ENCODE data around the gene ZNF384. TPM values are rescaled to one million over a fixed set of nuclear protein-coding genes. Genes with fewer than 3 reads are reported as not detected.

ZNF384 gene
- total and polyA plus RNA-seq, 10 of the 15 experiments (the other 5 are each of a cell fraction or from before 2014, with no cell fraction given): 0.46 to 81.5 (median 30.5) TPM

GRCh38 chr12:6688999-6689882 lies at the start of gene ZNF384 (continued):
- TF ChIP-seq EP300 (IDR thresholded peaks at IDR 0.05; ENCODE audit: borderline replicate concordance in 1 of 2, control insufficient read depth in 1 of 2, low read depth in 2 of 2, low read length in 2 of 2): peak in 1 of 2 experiments; percentile 17; a peak in 1 of 4 replicates
- no peak for TF ChIP-seq ZNF622 (IDR thresholded peaks at IDR 0.05)
- peak; percentile 90 for TF ChIP-seq HCFC1 (IDR thresholded peaks at IDR 0.05; ENCODE audit: low read length)
- TF ChIP-seq ZNF274 (IDR thresholded peaks at IDR 0.05; ENCODE audit: insufficient read depth, insufficient read length): no peak
- TF ChIP-seq CHD1 (IDR thresholded peaks at IDR 0.05; ENCODE audit: low read depth, low read length): no peak
- no peak for TF ChIP-seq CBX3 (IDR thresholded peaks at IDR 0.05; ENCODE audit: borderline replicate concordance, low read depth)
- peak; percentile 77; the same call in 1 of the 2 replicates for TF ChIP-seq SMARCA5 (IDR thresholded peaks at IDR 0.05)
- peak; percentile 53 for TF ChIP-seq RELA (IDR thresholded peaks at IDR 0.05; ENCODE audit: borderline replicate concordance, partially characterized antibody)
- no peak for TF ChIP-seq ATF3 (IDR thresholded peaks at IDR 0.05; ENCODE audit: borderline replicate concordance, extremely low read depth, low read depth, low read length)
- peak; percentile 88 for TF ChIP-seq POLR2A (IDR thresholded peaks at IDR 0.05; ENCODE audit: low read depth, low read length)
- TF ChIP-seq ZSCAN29 (IDR thresholded peaks at IDR 0.05): no peak
- TF ChIP-seq IKZF1 (conservative IDR thresholded peaks at IDR 0.05): peak; percentile 98
- TF ChIP-seq SUPT20H (IDR thresholded peaks at IDR 0.05; ENCODE audit: borderline replicate concordance, control insufficient read depth, low read depth, low read length): no peak
- TF ChIP-seq GATAD2B (conservative IDR thresholded peaks at IDR 0.05; ENCODE audit: low read depth): peak; percentile 51; the same call in 1 of the 2 replicates
- peak; percentile 66 for TF ChIP-seq NKRF (conservative IDR thresholded peaks at IDR 0.05)
- no peak for TF ChIP-seq USF1 (IDR thresholded peaks at IDR 0.05; ENCODE audit: borderline replicate concordance, extremely low read length, insufficient read depth, low read depth, low read length)
- no peak for TF ChIP-seq JUND (IDR thresholded peaks at IDR 0.05; ENCODE audit: low read depth, low read length)
- TF ChIP-seq POU2F2 (IDR thresholded peaks at IDR 0.05; ENCODE audit: borderline replicate concordance, low read depth, low read length): peak; percentile 38; the same call in 1 of the 3 replicates
- no peak for TF ChIP-seq NFXL1 (IDR thresholded peaks at IDR 0.05; ENCODE audit: borderline replicate concordance)
- no peak for TF ChIP-seq REST (IDR thresholded peaks at IDR 0.05; ENCODE audit: low read depth, low read length)
- 0 out of 2 replicates have a peak, but pooled peaks have one; percentile 31 for TF ChIP-seq RCOR1 (conservative IDR thresholded peaks at IDR 0.05; ENCODE audit: low read depth, low read length)
- TF ChIP-seq TCF7 (IDR thresholded peaks at IDR 0.05; ENCODE audit: borderline replicate concordance): 0 out of 2 replicates have a peak, but pooled peaks have one; percentile 12
- peak; percentile 93 for TF ChIP-seq BACH1 (IDR thresholded peaks at IDR 0.05; ENCODE audit: borderline replicate concordance)
- peak; percentile 55; the same call in 1 of the 2 replicates for TF ChIP-seq RFX5 (IDR thresholded peaks at IDR 0.05; ENCODE audit: low read depth, low read length)
